ENCODE results near the gene LLGL2.
A peak's percentile ranks its signal among the peaks of the same experiment; 100 is the strongest.
"Not testable (repeated sequence)": the region's sequence is repeated elsewhere in the genome, so short reads cannot be mapped to it uniquely, and the experiment has no call there.

The LLGL2 gene, protein sequence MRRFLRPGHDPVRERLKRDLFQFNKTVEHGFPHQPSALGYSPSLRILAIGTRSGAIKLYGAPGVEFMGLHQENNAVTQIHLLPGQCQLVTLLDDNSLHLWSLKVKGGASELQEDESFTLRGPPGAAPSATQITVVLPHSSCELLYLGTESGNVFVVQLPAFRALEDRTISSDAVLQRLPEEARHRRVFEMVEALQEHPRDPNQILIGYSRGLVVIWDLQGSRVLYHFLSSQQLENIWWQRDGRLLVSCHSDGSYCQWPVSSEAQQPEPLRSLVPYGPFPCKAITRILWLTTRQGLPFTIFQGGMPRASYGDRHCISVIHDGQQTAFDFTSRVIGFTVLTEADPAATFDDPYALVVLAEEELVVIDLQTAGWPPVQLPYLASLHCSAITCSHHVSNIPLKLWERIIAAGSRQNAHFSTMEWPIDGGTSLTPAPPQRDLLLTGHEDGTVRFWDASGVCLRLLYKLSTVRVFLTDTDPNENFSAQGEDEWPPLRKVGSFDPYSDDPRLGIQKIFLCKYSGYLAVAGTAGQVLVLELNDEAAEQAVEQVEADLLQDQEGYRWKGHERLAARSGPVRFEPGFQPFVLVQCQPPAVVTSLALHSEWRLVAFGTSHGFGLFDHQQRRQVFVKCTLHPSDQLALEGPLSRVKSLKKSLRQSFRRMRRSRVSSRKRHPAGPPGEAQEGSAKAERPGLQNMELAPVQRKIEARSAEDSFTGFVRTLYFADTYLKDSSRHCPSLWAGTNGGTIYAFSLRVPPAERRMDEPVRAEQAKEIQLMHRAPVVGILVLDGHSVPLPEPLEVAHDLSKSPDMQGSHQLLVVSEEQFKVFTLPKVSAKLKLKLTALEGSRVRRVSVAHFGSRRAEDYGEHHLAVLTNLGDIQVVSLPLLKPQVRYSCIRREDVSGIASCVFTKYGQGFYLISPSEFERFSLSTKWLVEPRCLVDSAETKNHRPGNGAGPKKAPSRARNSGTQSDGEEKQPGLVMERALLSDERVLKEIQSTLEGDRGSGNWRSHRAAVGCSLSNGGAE
- 45.3 to 65.6 (median 50.9) reads per million in 4 donors for total RNA-seq

DNA sequence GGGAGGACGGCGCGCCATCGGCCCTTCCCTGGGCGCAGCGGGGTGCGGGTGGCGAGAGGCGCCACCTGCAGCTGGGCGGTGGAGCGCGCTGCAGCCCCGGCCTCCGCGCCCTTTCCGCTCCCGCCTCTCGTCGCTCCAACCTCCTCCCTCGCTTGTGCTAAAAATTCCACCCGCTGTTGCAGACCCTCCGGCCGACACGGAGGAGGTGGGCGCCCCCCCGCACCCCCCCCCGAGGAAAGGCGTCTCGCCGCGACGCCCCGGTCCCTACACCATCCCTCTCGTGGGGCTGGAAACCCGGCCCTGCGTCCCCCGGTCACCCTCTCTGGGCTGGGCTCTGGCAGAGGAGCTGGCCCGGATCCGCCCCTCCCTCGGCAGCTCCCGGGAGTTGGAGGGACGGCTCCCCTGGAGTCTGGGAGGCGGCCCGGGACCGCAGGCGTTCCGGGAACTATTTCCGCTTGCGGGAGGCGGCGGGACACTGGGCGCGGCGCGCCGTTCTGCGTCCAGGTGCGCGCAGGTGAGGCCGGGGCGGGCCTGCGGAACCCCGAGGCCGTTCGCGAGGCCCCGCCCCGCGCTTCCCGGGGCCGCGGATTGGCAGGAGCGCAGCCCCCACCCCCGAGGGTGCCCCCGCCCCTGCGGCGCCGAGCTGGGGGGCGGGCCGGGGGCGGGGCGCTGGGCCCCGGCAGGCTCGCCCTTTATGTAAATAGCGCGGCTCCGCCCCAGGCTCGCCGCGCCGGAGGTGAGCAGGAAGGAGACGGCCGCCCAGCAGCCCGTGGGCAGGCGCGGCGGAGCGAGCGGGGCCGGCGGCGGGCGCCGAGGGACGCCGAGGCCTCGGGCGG is at the start of gene LLGL2:
Gene LLGL2 (plus strand): TSS at position 728 of the 836 bp plus-strand sequence. CDS start 17,730 bp downstream, outside the sequence.
- peak; percentile 76 to 91 (median 82) for DNase-seq

DNA sequence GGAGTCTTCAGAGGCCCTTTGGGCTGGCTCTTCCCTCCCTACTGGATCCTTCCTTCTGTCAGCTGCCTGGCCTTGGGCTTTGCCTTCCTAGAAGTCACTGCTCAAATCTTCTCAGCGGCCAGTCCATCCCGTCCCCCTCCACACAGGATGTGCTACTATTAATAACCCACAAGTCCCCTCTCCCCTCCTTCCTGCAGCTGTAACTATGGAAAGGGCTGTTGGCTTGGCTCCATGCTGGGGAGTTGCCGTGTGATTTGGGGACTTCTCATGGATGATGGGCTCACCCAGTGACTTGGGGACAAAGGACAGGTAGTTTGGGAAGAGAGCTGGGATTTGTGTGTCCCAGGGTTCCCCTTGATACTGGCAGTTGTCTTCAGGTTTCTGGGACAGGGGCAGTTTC is 49.6 kb upstream of the LLGL2 start:
- no peak for DNase-seq

DNA sequence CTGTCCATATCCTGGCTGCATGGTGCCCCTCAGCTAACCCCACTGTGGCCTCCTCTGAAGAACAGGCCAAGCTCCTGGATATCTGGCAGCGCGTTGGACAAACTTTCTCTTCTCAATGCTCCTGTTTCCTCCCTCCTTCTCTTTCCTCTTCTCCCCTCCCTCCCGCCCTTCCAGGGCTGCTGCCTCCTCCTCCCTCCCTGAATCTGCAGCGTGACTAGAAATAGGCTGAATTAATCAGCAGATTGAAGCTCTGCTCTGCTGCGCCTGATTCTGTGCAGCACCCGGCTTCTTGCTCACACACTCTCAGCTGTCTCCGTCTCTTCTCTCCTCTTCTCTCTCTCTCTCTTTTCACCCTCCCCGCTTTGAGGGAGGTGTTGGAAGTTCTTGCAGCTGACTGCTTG is 49.2 kb upstream of the LLGL2 start:
- DNase-seq, result no peak

DNA sequence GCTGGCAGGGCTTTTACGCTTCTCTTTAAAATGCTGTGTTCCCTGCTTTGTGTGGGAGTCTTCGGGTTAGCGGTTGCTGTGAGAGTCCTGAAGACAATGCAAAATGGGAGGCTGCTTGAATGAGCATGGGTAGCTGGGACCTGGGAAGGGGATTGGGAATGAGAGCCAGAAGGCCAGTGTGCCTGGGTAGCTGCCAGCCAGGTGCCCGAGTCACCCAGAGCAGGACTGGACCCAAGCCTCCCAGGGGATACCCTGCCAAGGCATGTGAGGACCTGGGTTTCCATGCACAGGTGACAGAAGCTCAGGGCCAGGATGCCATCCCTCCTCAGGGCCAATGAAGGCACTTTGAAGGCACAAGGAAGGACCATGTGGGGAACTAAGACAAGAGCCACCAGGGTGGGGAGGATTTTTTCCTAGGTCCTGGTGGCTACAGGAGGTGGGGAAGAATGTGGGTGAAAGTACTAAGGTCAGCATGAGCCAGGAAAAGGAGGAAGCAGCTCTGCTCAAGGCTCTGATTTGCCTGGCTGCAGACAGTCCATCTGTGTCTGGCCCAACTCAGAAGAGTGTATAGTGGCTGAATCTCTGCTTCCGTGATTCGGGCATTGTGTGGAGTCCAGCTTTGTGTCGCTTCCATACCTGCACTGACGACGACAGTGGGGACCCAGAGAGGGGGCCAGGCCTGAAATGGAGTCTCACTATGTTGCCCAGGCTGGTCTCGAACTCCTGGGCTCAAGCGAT is 48.6 kb upstream of the LLGL2 start:
- DNase-seq, result no peak

DNA sequence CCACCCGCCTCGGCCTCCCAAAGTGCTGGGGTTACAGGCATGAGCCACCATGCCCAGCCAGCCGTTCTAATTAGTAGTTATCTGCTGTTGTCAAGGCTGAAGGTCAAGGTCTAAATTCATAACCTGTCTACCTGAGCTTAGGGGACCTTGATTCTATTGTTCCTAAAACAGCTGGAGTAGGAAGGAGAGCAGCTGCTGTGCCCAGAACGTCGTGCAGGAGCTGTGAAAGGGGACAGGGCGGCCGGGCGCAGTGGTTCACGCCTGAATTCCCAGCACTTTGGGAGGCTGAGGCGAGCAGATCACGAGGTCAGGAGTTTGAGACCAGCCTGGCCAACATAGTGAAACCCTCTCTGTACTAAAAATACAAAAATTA is 48.0 kb upstream of the LLGL2 start:
- DNase-seq, result not testable (repeated sequence)

DNA sequence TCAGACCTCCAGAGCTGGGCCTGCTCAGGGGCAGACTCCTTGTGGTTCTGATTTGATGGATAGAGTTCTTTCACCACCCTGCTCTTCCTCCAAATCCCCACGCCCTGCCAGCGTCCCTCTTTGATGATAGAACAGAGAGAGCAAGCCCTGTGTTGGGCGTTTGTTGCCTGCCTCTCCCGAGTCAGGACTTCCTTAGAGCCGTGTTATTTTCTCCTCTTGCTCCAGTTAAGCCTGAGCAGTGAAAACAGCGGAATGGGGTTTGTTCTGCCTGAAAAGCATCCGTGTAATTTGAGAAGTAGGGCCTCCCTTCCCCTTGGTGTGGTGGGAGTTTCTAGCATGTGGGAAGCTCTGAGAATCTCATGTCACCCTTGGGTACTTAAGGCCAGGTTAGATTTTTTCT is 47.0 kb upstream of the LLGL2 start:
- no peak for DNase-seq

DNA sequence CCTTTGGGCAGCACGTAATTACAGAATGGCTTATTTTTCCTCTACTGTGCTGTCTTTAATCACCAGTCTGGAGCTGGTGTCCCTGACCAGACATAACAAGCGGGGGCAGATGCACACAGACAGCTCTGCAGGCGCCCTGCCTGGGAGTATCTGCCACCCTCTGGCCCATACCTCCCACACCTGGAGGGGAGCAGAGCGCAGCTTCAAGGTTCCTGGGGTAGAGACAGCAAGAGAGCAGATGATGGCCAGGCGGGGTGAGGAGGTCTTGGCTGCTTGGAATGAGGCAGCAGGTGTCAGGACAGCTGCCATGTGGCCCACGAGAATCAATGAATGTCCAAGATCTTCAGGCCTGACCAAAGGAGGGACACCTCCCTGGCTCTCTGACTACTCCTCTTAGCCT is 45.2 kb upstream of the LLGL2 start:
- DNase-seq, result no peak

DNA sequence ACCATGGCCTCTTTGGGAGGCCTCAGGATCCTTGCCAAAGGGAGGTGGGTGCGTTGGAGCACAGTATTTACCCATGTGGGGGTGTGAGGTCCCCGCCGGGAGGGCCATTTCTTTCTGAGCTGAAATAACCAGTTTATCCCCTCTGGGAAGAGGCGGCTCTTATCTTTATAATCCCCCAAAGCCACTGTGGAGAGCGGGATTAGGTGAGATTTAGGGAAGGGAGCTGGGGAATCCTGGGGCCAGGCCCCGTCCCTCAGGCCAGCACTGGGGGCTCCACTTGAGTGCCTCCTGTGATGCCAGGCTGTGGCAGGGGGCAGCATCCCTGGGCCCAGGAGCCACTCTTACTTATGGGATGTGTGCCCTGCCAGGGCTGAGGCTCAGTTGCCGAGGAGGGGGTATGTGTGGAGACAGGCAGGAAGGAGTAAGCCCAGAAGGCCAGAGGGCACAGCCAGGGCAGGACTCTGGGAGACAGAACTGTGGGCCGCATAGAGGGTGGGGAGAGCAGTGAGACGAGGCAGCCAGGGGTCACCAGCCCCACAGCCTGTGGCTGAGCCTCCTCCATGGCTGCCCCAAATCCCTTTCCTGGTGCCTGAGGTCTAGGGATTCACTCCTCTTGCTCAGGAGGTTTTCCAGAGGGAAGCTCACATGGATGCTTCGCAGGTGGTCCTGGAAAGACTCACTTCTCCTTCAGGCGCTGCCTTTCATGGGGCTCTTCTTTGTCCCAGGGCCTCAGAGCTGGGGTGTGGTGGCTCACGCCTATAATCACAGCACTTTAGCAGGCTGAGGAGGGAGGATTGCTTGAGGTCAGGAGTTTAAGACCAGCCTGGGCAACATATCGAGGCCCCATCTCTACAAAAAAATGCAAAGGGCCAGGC is 44.1 kb upstream of the LLGL2 start:
- DNase-seq, result no peak

DNA sequence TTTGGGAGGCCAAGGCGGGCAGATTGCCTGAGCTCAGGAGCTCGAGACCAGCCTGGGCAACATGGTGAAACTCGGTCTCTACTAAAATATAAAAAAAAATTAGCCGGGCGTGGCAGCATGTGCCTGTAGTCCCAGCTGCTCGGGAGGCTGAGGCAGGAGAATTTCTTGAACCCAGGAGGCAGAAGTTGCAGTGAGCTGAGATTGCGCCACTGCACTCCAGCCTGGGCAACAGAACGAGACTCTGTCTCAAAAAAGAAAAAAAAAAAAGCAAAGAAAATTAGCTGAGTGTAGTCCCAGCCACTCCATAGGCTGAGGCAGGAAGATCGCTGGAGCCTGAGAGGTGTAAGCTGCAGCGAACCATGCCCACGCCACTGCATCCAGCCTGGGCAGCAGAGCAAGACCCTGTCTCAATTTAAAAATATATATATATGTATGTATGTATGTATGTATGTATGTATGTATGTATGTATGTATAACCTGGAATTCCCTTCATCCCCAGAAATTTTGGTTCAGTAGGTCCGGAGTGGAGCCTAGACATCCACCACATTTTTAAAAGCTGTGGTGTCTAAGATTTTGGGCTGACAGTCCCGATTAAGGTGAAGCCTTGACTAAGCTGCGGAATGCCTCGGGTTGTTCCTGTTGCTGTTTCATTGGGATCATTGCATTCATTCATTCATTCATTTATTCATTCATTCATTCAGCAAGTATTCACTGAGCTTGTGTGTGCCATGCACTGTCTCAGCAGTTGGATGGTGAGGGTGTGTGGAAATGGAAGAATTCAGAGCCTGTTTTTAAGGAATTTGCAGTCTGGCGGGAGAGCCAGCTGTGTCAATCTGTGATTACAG is 43.2 kb upstream of the LLGL2 start:
- no peak for DNase-seq

DNA sequence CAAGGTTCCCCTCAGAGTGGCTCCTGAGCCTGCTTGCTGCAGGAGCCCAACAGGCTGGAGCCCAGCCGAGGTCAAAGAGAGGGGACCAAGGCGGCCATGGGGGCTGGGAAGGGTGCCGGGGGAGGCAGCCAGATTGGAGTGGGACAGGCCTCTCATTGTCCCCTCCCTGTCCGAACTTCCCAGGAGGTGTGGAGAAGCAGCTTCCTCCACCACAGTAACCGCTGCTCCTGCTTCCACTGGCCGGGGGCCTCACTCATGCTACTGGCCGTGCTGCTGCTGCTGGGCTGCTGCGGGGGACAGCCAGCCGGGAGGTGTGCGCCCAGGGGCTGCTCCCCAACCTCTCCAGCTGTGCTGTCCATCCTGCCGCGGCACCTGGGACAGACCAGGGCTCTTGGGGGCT is 39.8 kb upstream of the LLGL2 start:
- DNase-seq, result no peak

DNA sequence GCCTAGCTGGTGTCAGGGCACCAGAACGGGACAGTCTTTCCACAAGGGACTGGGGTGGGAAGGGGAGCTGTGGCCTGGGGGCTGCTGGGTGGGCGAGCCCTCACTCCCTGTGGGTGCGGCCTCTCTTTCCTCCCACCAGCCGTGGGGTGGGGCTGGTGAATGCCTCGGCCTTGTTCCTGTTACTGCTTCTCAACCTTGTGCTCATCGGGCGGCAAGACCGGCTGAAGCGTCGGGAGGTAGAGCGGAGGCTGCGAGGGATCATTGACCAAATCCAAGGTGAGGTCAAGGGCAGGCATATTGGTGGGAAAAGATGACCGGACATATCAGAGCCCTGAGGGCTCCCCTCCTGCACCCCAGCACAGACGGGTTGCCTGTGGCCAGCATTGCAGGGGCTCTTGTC is 39.3 kb upstream of the LLGL2 start:
- DNase-seq, result no peak

DNA sequence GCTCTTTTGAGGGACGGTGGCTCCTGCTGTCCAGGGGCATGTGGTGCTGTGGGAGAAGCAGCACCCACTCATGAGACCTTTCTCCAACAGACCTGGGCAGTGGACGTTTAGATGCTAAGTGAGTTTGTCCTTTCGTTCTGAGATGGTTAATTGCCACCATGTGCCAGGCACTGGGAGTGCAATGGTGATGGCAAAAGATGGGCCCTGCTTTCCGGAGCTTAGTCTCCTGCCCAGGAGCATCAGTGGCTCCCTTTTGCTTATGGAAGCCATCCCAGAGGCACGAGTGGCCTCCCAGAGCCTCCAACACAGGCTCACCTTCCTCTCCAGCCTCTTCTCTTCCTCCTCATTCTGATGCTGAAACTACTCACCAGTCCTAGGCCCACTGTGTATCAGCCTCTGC is 38.5 kb upstream of the LLGL2 start:
- no peak for DNase-seq

DNA sequence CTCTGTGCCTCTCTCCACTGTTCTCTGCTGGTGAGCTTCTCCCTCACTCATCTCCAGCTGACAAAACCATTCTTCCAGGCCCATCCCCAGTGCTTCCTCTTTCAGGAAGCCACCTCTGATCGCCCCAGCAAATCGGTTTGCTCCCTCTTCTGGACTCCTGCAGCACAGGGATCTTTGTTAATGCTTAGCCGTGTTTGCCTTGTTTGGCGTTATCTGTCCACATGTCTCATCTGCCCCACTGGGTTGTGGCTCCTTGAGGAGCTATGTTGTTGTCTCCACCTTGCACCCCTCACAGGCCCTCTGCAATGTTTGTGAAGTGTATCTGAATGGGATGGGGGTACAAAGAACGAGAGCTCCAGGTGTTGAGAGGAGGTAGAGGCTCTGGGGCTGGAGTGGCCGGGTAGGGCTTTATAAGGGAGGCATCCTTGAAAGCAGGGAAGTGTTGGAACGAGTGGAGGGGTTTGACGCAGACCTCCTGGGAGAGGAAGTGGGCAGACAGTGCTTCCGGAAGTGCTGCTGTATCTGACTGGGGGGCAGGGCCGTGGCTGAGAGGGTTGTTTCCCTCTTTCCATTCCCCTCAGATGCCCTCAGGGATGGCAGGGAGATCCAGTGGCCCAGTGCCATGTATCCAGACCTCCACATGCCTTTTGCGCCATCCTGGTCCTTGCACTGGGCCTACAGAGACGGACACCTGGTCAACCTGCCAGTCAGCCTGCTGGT is 38.0 kb upstream of the LLGL2 start:
- peak in 2 of 5 donors; percentile 13 to 73 for DNase-seq

DNA sequence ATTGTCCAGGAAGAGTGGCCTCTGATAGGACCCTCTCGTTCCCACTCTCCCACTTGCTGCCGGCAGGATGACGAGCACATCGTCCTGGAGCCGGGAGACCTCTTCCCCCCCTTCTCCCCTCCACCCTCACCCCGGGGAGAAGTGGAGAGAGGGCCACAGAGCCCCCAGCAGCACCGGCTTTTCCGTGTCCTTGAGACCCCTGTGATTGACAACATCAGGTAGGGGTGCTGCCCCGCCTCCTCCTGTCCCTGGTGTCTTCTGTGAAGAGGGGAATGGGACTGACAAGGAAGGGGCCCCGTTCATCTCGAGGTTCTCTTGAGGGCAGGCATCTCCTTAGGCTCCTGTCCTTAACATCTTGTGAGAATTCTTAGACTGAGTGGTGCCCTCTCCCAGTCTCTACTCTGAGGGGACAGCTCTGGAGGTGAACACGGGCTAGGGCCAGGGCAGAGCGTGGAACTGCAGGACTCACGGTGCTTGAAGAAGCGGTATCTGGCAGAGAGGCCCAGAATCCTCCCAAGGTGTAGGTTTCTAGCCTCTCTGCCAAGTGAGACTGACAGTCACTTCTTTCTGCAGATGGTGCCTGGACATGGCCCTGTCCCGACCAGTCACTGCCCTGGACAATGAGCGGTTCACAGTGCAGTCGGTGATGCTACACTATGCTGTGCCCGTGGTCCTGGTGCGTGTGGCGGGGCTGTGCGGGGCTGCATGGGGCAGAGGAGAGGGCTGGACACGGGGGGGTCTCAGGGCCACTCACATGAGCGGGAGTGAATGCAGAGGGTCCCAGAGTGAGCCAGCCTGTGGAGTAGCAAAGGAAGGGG is 36.6 kb upstream of the LLGL2 start:
- DNase-seq, result no peak

DNA sequence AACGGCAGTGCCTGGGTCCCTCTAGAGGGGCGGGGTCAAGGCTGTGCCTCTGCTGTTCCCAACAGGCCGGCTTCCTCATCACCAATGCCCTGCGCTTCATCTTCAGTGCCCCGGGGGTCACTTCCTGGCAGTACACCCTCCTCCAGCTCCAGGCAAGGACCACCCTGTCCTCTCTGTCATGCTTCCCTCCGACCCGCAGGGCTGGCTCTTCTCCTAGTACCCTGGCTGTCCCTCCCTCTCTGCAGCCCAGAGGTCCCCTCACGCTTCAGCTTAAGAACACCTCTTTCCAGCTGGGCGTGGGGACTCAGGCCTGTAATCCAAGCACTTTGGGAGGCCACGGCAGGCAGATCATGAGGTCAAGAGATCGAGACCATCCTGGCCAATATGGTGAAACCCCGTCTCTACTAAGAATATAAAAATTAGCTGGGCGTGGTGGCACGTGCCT is 36.0 kb upstream of the LLGL2 start:
- DNase-seq, result no peak

DNA sequence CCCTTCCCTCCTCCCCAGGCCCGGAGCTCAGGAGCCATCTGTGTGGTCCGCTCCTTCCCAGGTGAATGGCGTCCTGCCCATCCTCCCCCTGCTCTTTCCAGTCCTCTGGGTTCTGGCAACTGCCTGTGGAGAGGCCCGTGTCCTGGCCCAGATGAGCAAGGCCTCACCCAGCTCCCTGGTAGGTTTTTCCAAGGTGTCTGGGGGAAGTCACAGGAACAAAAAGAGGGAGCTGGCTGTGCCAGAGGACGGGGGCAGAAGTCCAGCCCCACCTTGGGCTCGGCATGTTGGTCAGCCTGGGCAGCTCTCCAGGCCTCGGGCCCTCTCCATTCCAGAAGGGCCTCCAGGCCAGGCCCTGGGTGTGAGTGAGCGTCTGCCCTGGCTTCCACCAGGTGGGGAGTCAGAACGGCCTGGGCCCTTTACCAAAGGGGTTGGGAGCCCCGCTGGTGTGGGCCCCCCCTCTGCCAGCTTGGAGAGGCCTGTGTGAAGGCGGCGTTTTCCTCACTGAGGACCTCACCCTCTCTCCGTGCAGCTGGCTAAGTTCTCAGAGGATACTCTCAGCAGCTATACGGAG is 35.2 kb upstream of the LLGL2 start:
- DNase-seq, result no peak

DNA sequence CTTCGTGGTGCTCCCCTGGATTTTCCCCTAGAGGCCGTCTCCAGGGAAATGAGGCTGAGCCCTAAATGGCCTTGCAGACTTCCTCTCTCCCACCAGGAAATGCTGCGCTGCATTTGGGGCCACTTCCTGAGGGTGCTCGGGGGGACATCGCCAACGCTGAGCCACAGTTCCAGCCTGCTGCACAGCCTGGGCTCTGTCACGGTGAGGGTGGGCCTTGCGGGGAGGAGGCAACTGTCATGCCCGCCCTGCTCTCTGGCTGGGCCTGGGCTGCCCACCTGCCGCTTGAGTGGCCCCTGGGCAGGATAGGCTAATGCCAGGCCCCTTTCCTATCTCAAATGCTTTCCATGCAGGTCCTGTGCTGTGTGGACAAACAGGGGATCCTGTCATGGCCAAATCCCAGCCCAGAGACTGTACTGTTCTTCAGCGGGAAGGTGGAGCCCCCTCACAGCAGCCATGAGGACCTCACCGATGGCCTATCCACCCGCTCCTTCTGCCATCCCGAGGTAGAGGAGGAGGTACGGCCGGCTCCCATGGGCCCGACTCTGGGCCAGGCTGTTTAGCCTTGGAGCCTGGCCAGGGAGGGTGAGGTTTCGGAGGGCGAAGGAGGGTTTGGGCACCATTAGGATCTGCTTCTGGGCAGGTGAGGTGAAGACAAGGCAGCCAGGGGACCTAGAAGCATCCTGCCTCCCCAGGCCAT is 34.4 kb upstream of the LLGL2 start:
- DNase-seq, result no peak
